Osteoblast (primary cell): ENCODE measurements around the gene GINS1. TPM values are rescaled to one million over a fixed set of nuclear protein-coding genes. Genes with fewer than 3 reads are reported as not detected.

Experiments used
- DNase-seq: peaks from one replicate; pipeline ENCODE4 v3.0.0; 2011; ENCODE audit warnings: low spot score, mixed read lengths; ENCODE audit not compliant: insufficient read length; ENCODE audit errors: missing footprints
- H2AFZ ChIP-seq: 2 replicates; pipeline ENCODE4 v1.6.0; 2011; ENCODE audit warnings: mild to moderate bottlenecking, low read length
- H3K27ac ChIP-seq: 2 replicates; pipeline ENCODE4 v1.5.1; 2011; ENCODE audit warnings: mild to moderate bottlenecking, low read depth, low read length, moderate library complexity
- H3K27me3 ChIP-seq: 2 replicates; pipeline ENCODE4 v1.6.0; 2012; ENCODE audit warnings: mild to moderate bottlenecking, control low read depth, inconsistent platforms, low read length, moderate library complexity; ENCODE audit not compliant: insufficient read depth
- H3K36me3 ChIP-seq: 2 replicates; pipeline ENCODE4 v1.5.1; 2011; ENCODE audit warnings: mild to moderate bottlenecking, low read length, control low read depth, moderate library complexity; ENCODE audit not compliant: insufficient read depth
- H3K4me1 ChIP-seq: 2 replicates; pipeline ENCODE4 v1.5.1; 2011; ENCODE audit warnings: mild to moderate bottlenecking, low read length, control low read depth, moderate library complexity; ENCODE audit not compliant: insufficient read depth
- H3K4me2 ChIP-seq: 2 replicates; pipeline ENCODE4 v1.6.0; 2011; ENCODE audit warnings: mild to moderate bottlenecking, low read length; ENCODE audit not compliant: insufficient read depth
- H3K4me3 ChIP-seq: fragments of 200-600 bp; sonication (generic); 3 replicates; pipeline ENCODE4 v1.5.1; 2012; ENCODE audit warnings: mild to moderate bottlenecking, low read length, inconsistent platforms; ENCODE audit not compliant: insufficient read depth
- H3K79me2 ChIP-seq: 2 replicates; pipeline ENCODE4 v1.6.0; 2012; ENCODE audit warnings: mild to moderate bottlenecking, low read length, control low read depth, inconsistent platforms; ENCODE audit not compliant: insufficient read depth
- H3K9me3 ChIP-seq: 2 replicates; pipeline ENCODE4 v1.5.1; 2011; ENCODE audit warnings: low read depth, low read length, control low read depth
- H4K20me1 ChIP-seq: 2 replicates; pipeline ENCODE4 v1.6.0; 2012; ENCODE audit warnings: mild to moderate bottlenecking, low read length, control low read depth; ENCODE audit not compliant: insufficient read depth
- CTCF ChIP-seq: IDR thresholded peaks from 2 replicates; pipeline ENCODE4 v1.5.1; 2011; ENCODE audit warnings: mild to moderate bottlenecking, low read depth, low read length, moderate library complexity; ENCODE audit errors: extremely low read depth
- total RNA-seq: library from RNA; depleted of rRNA; stranded (reverse); fragments of >200 nt; gene quantifications from 2 replicates; pipeline ENCODE4 v1.2.3, GENCODE V29; 2012

Gene GINS1
- total RNA-seq, 1 donor = 2.2 TPM

DNA sequence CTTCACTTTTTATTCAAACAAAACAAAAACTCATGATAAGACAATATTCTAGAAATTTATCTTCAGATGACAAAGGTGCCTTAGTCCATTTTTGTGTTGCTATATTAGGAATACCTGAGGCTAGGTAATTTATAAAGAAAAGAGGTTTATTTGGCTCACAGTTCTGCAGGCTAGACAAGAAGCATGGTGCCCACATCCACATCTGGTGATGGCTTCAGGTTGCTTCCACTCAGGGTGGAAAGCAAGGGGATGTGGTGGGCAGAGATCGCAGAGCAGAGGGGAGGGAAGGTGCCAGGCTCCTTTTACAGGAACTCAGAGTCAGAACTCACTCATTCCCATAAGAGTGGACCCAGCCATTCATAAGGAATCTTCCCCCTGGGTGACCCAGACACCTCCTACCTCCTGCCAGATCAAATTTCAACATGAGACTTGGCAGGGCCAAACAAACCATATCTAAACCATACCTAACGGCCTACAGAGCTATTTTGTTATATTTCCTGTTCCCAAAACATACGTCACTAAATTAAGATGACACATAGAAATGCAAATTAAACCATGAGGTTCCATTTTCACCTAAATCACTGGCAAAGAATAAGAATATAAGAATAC is 43.2 kb upstream of the GINS1 start:
- Histone ChIP-seq H3K27me3 (no peaks in the 10 kb centered on the region), H3K9me3 (no peaks in the 10 kb centered on the region), H2AFZ (no peak overlapping the region), H3K4me3 (no peak overlapping the region), H3K36me3 (no peaks in the 10 kb centered on the region), H4K20me1 (no peaks in the 10 kb centered on the region), H3K4me1 (peaks cover 5% of the 10 kb centered on the region), H3K27ac (no peak overlapping the region), H3K4me2 (no peak overlapping the region), H3K79me2 (peaks cover 69% of the 10 kb centered on the region)
- no peak for DNase-seq
- TF ChIP-seq CTCF = no peak

GRCh38 chr20:25364879-25365699 is 42.4 kb upstream of the GINS1 start:
- no peak for TF ChIP-seq CTCF
- H3K4me3 ChIP-seq = no peak overlapping the region
- no peaks in the 10 kb centered on the region for H3K36me3 ChIP-seq
- peaks cover 2% of the 10 kb centered on the region for H4K20me1 ChIP-seq
- no peaks in the 10 kb centered on the region for H3K27me3 ChIP-seq
- peaks cover 5% of the 10 kb centered on the region for H3K4me1 ChIP-seq
- H2AFZ ChIP-seq = no peak overlapping the region
- H3K9me3 ChIP-seq = no peaks in the 10 kb centered on the region
- no peak for DNase-seq
- H3K27ac ChIP-seq = no peak overlapping the region
- H3K79me2 ChIP-seq = peaks cover 72% of the 10 kb centered on the region
- no peak overlapping the region for H3K4me2 ChIP-seq

DNA sequence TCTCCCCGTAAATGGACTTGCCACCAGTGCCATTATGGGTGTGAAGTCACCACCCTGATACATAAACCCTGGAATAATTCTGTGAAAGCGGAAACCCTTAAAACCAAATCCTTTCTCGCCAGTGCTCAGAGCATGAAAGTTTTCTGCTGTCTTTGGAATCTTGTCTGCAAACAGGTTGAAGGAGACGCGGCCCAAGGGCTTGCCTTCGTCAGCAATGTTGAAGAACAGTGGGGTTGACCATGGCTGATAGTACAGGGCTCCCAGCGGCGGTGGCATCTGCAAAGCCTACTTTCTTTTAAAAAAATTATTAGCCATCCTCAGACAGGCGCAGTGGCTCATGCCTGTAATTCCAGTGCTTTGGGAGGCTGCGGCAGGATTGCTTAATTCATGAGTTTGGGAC is 38.9 kb upstream of the GINS1 start:
- DNase-seq = no peak
- Histone ChIP-seq H3K4me1 (peaks cover 8% of the 10 kb centered on the region), H3K4me3 (no peak overlapping the region), H3K9me3 (peaks cover 13% of the 10 kb centered on the region), H3K36me3 (no peaks in the 10 kb centered on the region), H3K27me3 (no peaks in the 10 kb centered on the region), H3K4me2 (no peak overlapping the region), H4K20me1 (peaks cover 2% of the 10 kb centered on the region), H3K27ac (no peak overlapping the region), H3K79me2 (peaks cover 64% of the 10 kb centered on the region), H2AFZ (no peak overlapping the region)
- no peak for TF ChIP-seq CTCF

GRCh38 chr20:25368976-25369375 is 38.5 kb upstream of the GINS1 start:
- TF ChIP-seq CTCF = no peak
- Histone ChIP-seq H4K20me1 (peaks cover 2% of the 10 kb centered on the region), H3K27ac (no peak overlapping the region)

More at GRCh38 chr20:25368976-25369375, 38.5 kb upstream of the GINS1 start:
- Histone ChIP-seq H3K36me3 (no peaks in the 10 kb centered on the region), H3K27me3 (no peaks in the 10 kb centered on the region), H3K4me3 (no peak overlapping the region), H3K9me3 (peaks cover 13% of the 10 kb centered on the region), H3K79me2 (peaks cover 64% of the 10 kb centered on the region), H3K4me1 (peaks cover 8% of the 10 kb centered on the region), H2AFZ (no peak overlapping the region), H3K4me2 (no peak overlapping the region)
- no peak for DNase-seq
